KMS-11 (cell line): ENCODE results near the gene PLCH1.

Source experiments
- H2AFZ ChIP-seq: fragments of 200-600 bp; sonication (generic); 2 replicates; pipeline ENCODE4 v1.6.1; 2016; ENCODE audit warnings: antibody characterized with exemption, mixed run types, low read depth
- H3K27ac ChIP-seq: fragments of 200-600 bp; sonication (generic); 2 replicates; pipeline ENCODE4 v1.6.1; 2016; ENCODE audit warnings: mild to moderate bottlenecking, mixed run types
- H3K27me3 ChIP-seq: fragments of 200-600 bp; sonication (generic); 2 replicates; pipeline ENCODE4 v1.6.1; 2017; ENCODE audit warnings: mild to moderate bottlenecking, low read depth, mixed run types, moderate library complexity; ENCODE audit not compliant: insufficient read depth
- H3K36me3 ChIP-seq: fragments of 200-600 bp; sonication (generic); 2 replicates; pipeline ENCODE4 v1.6.1; 2017; ENCODE audit warnings: mild to moderate bottlenecking, mixed run types; ENCODE audit not compliant: insufficient read depth
- H3K4me1 ChIP-seq: fragments of 200-600 bp; sonication (generic); 2 replicates; pipeline ENCODE4 v1.6.1; 2016; ENCODE audit warnings: mild to moderate bottlenecking, low read depth, mixed run types; ENCODE audit not compliant: poor library complexity, severe bottlenecking
- H3K4me2 ChIP-seq: fragments of 200-600 bp; sonication (generic); 2 replicates; pipeline ENCODE4 v1.7.0; 2016; ENCODE audit warnings: mild to moderate bottlenecking, mixed run types
- H3K4me3 ChIP-seq: fragments of 200-600 bp; sonication (generic); IDR thresholded peaks from 2 replicates; pipeline ENCODE4 v1.6.1; 2017; ENCODE audit warnings: low read depth, low read length, mixed read lengths; ENCODE audit not compliant: insufficient read depth
- H3K79me2 ChIP-seq: fragments of 200-600 bp; sonication (generic); 2 replicates; pipeline ENCODE4 v1.6.1; 2016; ENCODE audit warnings: low read depth, mixed run types; ENCODE audit not compliant: insufficient read depth
- H3K9ac ChIP-seq: fragments of 200-600 bp; sonication (generic); 2 replicates; pipeline ENCODE4 v1.6.1; 2016; ENCODE audit warnings: mild to moderate bottlenecking, mixed run types
- H4K20me1 ChIP-seq: fragments of 200-600 bp; sonication (generic); 2 replicates; pipeline ENCODE4 v1.6.1; 2016; ENCODE audit warnings: mild to moderate bottlenecking, mixed run types; ENCODE audit not compliant: insufficient read depth
- CTCF ChIP-seq: fragments of 200-600 bp; sonication (generic); conservative IDR thresholded peaks from 2 replicates; pipeline ENCODE4 v1.6.1; 2017; ENCODE audit warnings: low read depth, mild to moderate bottlenecking, antibody characterized with exemption, low read length, moderate library complexity, mixed read lengths

Gene PLCH1

GRCh38 chr3:155449613-155450267 lies 295.1 kb downstream of the PLCH1 start:
- no peaks in the 10 kb centered on the region for H3K27me3 ChIP-seq
- no peak overlapping the region for H2AFZ ChIP-seq
- H3K4me3 ChIP-seq, result no peak overlapping the region
- no peaks in the 10 kb centered on the region for H3K79me2 ChIP-seq
- H3K9ac ChIP-seq, result no peak overlapping the region
- no peaks in the 10 kb centered on the region for H3K36me3 ChIP-seq
- no peaks in the 10 kb centered on the region for H4K20me1 ChIP-seq
- H3K27ac ChIP-seq, result no peak overlapping the region
- no peak for TF ChIP-seq CTCF
- no peak overlapping the region for H3K4me2 ChIP-seq
- no peaks in the 10 kb centered on the region for H3K4me1 ChIP-seq

- H2AFZ ChIP-seq, result no peak overlapping the region
- no peaks in the 10 kb centered on the region for H3K79me2 ChIP-seq
- H3K27me3 ChIP-seq, result no peaks in the 10 kb centered on the region
- no peak for TF ChIP-seq CTCF
- no peak overlapping the region for H3K27ac ChIP-seq
- no peak overlapping the region for H3K4me3 ChIP-seq
- no peaks in the 10 kb centered on the region for H3K36me3 ChIP-seq
- H3K9ac ChIP-seq, result no peak overlapping the region
- H3K4me2 ChIP-seq, result no peak overlapping the region
- H4K20me1 ChIP-seq, result no peaks in the 10 kb centered on the region
- H3K4me1 ChIP-seq, result no peaks in the 10 kb centered on the region
Observed at GRCh38 chr3:155448531-155448930, 296.3 kb downstream of the PLCH1 start.

- Histone ChIP-seq H3K4me1 (no peaks in the 10 kb centered on the region), H3K79me2 (no peaks in the 10 kb centered on the region), H2AFZ (no peak overlapping the region), H3K27me3 (no peaks in the 10 kb centered on the region), H3K36me3 (no peaks in the 10 kb centered on the region), H3K9ac (no peak overlapping the region), H3K4me3 (no peak overlapping the region), H3K27ac (no peak overlapping the region), H4K20me1 (no peaks in the 10 kb centered on the region), H3K4me2 (no peak overlapping the region)
- no peak for TF ChIP-seq CTCF
Observed at GRCh38 chr3:155446366-155446765, 298.5 kb downstream of the PLCH1 start.

GRCh38 chr3:155444771-155445170 lies 300.1 kb downstream of the PLCH1 start:
- no peak for TF ChIP-seq CTCF
- no peaks in the 10 kb centered on the region for H3K36me3 ChIP-seq
- no peak overlapping the region for H3K27ac ChIP-seq
- no peak overlapping the region for H3K9ac ChIP-seq
- H3K79me2 ChIP-seq, result no peaks in the 10 kb centered on the region
- no peaks in the 10 kb centered on the region for H3K4me1 ChIP-seq
- H3K27me3 ChIP-seq, result no peaks in the 10 kb centered on the region
- no peaks in the 10 kb centered on the region for H4K20me1 ChIP-seq
- H3K4me2 ChIP-seq, result no peak overlapping the region
- H2AFZ ChIP-seq, result no peak overlapping the region
- no peak overlapping the region for H3K4me3 ChIP-seq
